DND-41 (cell line): ENCODE measurements around the gene HS2ST1.

Experiments used
- ATAC-seq: fragments of 200-7000 bp; cut with Tn5 transposase; 3 replicates; pipeline ENCODE4 v1.9.1; 2021; ENCODE audit warnings: low read depth; ENCODE audit not compliant: insufficient read depth
- DNase-seq: peaks from one replicate; pipeline ENCODE4 v3.0.0-alpha.2; 2020
- H2AFZ ChIP-seq: 2 replicates; pipeline ENCODE4 v1.6.0; 2012; ENCODE audit warnings: low read depth, low read length
- H3K27ac ChIP-seq: 2 replicates; pipeline ENCODE4 v1.5.1; 2012; ENCODE audit warnings: low read length, inconsistent platforms
- H3K27me3 ChIP-seq: fragments of 200-600 bp; sonication (generic); 2 replicates; pipeline ENCODE4 v1.6.0; 2012; ENCODE audit warnings: low read length, mild to moderate bottlenecking, inconsistent platforms; ENCODE audit not compliant: insufficient read depth, poor library complexity
- H3K36me3 ChIP-seq: 2 replicates; pipeline ENCODE4 v1.5.1; 2012; ENCODE audit warnings: low read length, inconsistent platforms; ENCODE audit not compliant: insufficient read depth
- H3K4me1 ChIP-seq: 2 replicates; pipeline ENCODE4 v1.5.1; 2012; ENCODE audit warnings: mild to moderate bottlenecking, low read length; ENCODE audit not compliant: insufficient read depth
- H3K4me2 ChIP-seq: 2 replicates; pipeline ENCODE4 v1.6.0; 2012; ENCODE audit warnings: mild to moderate bottlenecking, moderate library complexity, low read length, inconsistent platforms; ENCODE audit not compliant: insufficient read depth
- H3K4me3 ChIP-seq, 2 experiments: fragments of 200-600 bp in 1 of 2; shearing (Covaris generic) in 1 of 2; 2 replicates each; pipeline ENCODE4 v1.5.1; 2012 to 2016; ENCODE audit warnings: inconsistent platforms in 2 of 2, low read length in 2 of 2, mild to moderate bottlenecking in 2 of 2, low read depth in 1 of 2, moderate library complexity in 1 of 2
- H3K79me2 ChIP-seq: 2 replicates; pipeline ENCODE4 v1.6.0; 2012; ENCODE audit warnings: low read length, inconsistent platforms; ENCODE audit not compliant: insufficient read depth
- H3K9ac ChIP-seq: 2 replicates; pipeline ENCODE4 v1.6.0; 2012; ENCODE audit warnings: low read depth, mild to moderate bottlenecking, inconsistent platforms, low read length, moderate library complexity
- H3K9me3 ChIP-seq: 2 replicates; pipeline ENCODE4 v1.5.1; 2012; ENCODE audit warnings: low read length, moderate library complexity, mild to moderate bottlenecking, inconsistent platforms; ENCODE audit not compliant: insufficient read depth, severe bottlenecking
- H4K20me1 ChIP-seq: 2 replicates; pipeline ENCODE4 v1.6.0; 2012; ENCODE audit warnings: low read length; ENCODE audit not compliant: insufficient read depth
- EZH2 ChIP-seq: IDR thresholded peaks from 3 replicates; pipeline ENCODE4 v1.6.1; 2012; ENCODE audit warnings: borderline replicate concordance, low read depth, mild to moderate bottlenecking, moderate library complexity, low read length, inconsistent platforms; ENCODE audit not compliant: severe bottlenecking
- TF ChIP-seq, protein P1 (sequence below): IDR thresholded peaks from 2 replicates; pipeline ENCODE4 v1.5.1; 2012; ENCODE audit warnings: borderline replicate concordance, low read length, moderate library complexity, mild to moderate bottlenecking; ENCODE audit not compliant: poor library complexity, severe bottlenecking; ENCODE audit errors: extremely low read depth

Gene HS2ST1

DNA sequence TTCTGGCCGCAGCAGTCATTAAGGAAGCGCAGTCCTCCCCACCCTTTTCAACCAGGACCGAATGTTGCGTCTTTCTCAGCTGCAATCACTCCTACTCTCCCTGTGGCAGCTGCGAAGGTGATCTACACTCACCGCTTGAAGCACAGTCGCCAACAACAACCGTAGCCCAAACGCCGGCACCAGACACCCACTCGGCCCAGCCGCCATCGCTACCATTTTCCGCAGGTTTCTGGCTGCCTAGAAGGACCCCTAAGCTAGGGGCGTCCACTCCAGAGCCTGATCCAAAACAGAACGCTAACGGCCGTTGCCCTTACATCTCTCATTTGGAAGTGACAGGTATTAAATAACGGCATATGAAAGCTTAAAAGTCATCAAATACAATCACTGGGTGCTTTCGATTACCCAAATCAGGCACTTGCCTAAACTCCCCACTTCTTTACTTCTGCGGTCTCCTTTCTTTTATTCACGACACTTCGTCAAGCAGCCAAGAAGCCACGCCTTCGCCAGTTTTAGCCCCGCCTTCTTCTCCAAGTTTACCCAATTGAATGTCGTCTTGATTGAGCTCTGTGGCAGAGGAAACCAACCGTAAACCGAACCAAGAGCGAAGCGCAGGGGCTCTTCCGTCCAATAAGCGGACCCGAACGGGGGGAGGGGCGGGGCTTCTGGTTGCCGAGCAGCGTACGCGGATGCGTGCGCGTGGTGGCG, 387 bp upstream of the HS2ST1 start, which contains the start of gene SELENOF:
SELENOF (minus strand) TSS at position 231 of the 705 bp plus-strand sequence; CDS start at position 216, 15 bp downstream.
- DNase-seq (peak; percentile 100), ATAC-seq (peak; percentile 85)
- H3K79me2 ChIP-seq = peaks cover 91% of the 10 kb centered on the region
- H4K20me1 ChIP-seq = peaks cover 33% of the 10 kb centered on the region
- peak within 1 kb of the TSS; percentile 86 for H3K9ac ChIP-seq
- no peak for TF ChIP-seq EZH2
- TF ChIP-seq, protein P1, sequence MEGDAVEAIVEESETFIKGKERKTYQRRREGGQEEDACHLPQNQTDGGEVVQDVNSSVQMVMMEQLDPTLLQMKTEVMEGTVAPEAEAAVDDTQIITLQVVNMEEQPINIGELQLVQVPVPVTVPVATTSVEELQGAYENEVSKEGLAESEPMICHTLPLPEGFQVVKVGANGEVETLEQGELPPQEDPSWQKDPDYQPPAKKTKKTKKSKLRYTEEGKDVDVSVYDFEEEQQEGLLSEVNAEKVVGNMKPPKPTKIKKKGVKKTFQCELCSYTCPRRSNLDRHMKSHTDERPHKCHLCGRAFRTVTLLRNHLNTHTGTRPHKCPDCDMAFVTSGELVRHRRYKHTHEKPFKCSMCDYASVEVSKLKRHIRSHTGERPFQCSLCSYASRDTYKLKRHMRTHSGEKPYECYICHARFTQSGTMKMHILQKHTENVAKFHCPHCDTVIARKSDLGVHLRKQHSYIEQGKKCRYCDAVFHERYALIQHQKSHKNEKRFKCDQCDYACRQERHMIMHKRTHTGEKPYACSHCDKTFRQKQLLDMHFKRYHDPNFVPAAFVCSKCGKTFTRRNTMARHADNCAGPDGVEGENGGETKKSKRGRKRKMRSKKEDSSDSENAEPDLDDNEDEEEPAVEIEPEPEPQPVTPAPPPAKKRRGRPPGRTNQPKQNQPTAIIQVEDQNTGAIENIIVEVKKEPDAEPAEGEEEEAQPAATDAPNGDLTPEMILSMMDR = no peak
- no peaks in the 10 kb centered on the region for H3K9me3 ChIP-seq
- H3K36me3 ChIP-seq = peaks cover 13% of the 10 kb centered on the region
- H3K27me3 ChIP-seq = no peaks in the 10 kb centered on the region
- H2AFZ ChIP-seq = peak within 1 kb of the TSS; percentile 94
- peak within 1 kb of the TSS; percentile 95 for H3K27ac ChIP-seq
- H3K4me3 ChIP-seq = peak within 1 kb of the TSS; percentile 86 to 89
- peak within 1 kb of the TSS; percentile 95 for H3K4me2 ChIP-seq
- peaks cover 43% of the 10 kb centered on the region for H3K4me1 ChIP-seq

DNA sequence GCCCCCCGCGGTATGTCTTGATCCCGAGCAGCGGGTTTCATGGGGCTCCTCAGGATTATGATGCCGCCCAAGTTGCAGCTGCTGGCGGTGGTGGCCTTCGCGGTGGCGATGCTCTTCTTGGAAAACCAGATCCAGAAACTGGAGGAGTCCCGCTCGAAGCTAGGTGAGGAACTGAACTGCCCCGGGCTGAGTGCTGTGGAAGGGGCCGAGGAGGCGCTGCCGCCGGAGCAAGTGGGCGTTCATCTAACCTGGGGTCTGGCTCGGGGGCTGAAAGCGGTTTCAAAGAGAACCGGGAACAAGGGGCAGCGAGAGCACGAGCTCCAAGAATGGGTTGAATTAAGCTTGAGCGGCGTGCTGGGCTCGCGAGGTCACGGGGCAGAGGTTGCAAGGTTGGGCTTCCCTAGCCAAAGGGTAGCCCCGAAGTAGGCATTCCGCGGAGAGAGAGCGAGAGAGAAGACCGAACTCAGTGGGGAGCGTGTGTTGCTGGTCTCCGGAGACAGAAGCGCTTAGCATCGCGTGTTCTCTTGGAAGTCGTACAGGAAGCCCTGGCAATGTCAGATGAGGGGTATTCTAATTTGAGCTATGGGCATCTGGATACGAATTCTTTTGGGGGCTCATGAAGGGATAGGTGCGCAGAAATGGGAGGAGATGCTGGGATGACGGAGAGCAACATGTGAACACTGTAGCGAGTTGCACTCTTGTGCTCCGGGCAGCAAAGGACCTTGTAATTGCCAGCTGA, 732 bp downstream of the HS2ST1 start:
- ATAC-seq (peak; percentile 36), DNase-seq (peak; percentile 61)
- Histone ChIP-seq H3K4me1 (peaks cover 43% of the 10 kb centered on the region), H3K4me3 (peak overlapping the region; percentile 65 to 89), H3K4me2 (peak overlapping the region; percentile 95), H4K20me1 (peaks cover 29% of the 10 kb centered on the region), H3K36me3 (peaks cover 8% of the 10 kb centered on the region), H2AFZ (peak overlapping the region; percentile 94), H3K9ac (peak overlapping the region; percentile 86), H3K27me3 (no peaks in the 10 kb centered on the region), H3K79me2 (peaks cover 91% of the 10 kb centered on the region), H3K9me3 (no peaks in the 10 kb centered on the region), H3K27ac (peak overlapping the region; percentile 87)
- TF ChIP-seq EZH2 = no peak
- TF ChIP-seq, protein P1 = no peak

DNA sequence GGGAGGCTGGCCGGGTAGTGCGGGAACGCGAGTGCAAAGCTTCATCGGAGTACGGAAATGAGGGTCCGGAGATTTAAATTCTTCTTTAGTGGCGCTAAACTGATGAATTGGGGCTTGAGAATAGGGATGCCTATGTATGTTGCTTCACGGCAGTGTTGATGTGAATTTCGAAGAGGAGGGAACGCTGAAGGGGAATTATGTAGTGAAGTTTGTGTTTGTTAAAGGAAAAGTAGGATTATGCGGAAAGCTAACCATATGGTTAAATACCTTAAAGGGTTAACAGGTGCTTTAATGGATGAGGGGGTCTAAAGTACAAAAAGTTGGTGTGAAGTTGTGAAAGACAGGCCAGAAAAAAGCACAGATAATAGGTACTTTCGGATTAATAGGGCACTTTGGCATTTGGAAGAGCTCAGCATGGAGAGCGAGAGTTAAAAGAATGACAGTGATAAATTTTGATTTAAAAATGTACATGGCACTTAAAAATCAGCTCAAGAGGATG, 1.4 kb downstream of the HS2ST1 start:
- no peak for ATAC-seq
- TF ChIP-seq, protein P1 = no peak
- no peak for TF ChIP-seq EZH2
- H3K27me3 ChIP-seq = no peaks in the 10 kb centered on the region
- DNase-seq = no peak
- H3K4me2 ChIP-seq = peak overlapping the region; percentile 95
- peak overlapping the region; percentile 87 for H3K27ac ChIP-seq
- H3K79me2 ChIP-seq = peaks cover 91% of the 10 kb centered on the region
- H3K4me3 ChIP-seq = peak overlapping the region; percentile 65 to 89
- peak overlapping the region; percentile 94 for H2AFZ ChIP-seq
- H4K20me1 ChIP-seq = peaks cover 27% of the 10 kb centered on the region
- H3K9me3 ChIP-seq = no peaks in the 10 kb centered on the region
- peaks cover 3% of the 10 kb centered on the region for H3K36me3 ChIP-seq
- peaks cover 43% of the 10 kb centered on the region for H3K4me1 ChIP-seq
- H3K9ac ChIP-seq = peak overlapping the region; percentile 86
